Esophagus muscularis mucosa (tissue), 4 donors: ENCODE data around the gene APOO. TPM values are rescaled to one million over a fixed set of nuclear protein-coding genes. Genes with fewer than 3 reads are reported as not detected.
"Not testable (repeated sequence)": the region's sequence is repeated elsewhere in the genome, so short reads cannot be mapped to it uniquely, and the experiment has no call there.

Source experiments
- DNase-seq: peaks from one replicate; pipeline ENCODE4 v3.0.0-alpha.2; 2017; ENCODE audit errors: extremely low spot score
- H3K27ac ChIP-seq, 4 donors: fragments of 200-600 bp; sonication (generic); replicated peaks in 1 of 4; 1 replicate in 3 of 4; 2 replicates in 1 of 4; pipeline ENCODE4 v1.5.1; 2016 to 2019; ENCODE audit warnings: mild to moderate bottlenecking in 1 of 4
- H3K27me3 ChIP-seq, 4 donors: fragments of 200-600 bp; sonication (generic); one replicate each; pipeline versions ENCODE4 v1.5.1 to v1.6.0; 2016 to 2019
- H3K36me3 ChIP-seq, 4 donors: fragments of 200-600 bp; sonication (generic); one replicate each; pipeline ENCODE4 v1.5.1; 2016 to 2019
- H3K4me1 ChIP-seq, 4 donors: fragments of 200-600 bp; sonication (generic); one replicate each; pipeline ENCODE4 v1.5.1; 2016 to 2019
- H3K4me3 ChIP-seq, 4 donors: fragments of 200-600 bp; sonication (generic); 1 replicate in 2 of 4; 2 replicates in 2 of 4; pipeline ENCODE4 v1.5.1; 2016 to 2019; ENCODE audit warnings: mild to moderate bottlenecking in 4 of 4, moderate library complexity in 1 of 4
- H3K9me3 ChIP-seq, 4 donors: fragments of 200-600 bp; sonication (generic); 1 replicate in 3 of 4; 2 replicates in 1 of 4; pipeline ENCODE4 v1.5.1; 2016 to 2019
- CTCF ChIP-seq, 3 experiments: fragments of 200-600 bp in 2 of 3; fragments of 450-650 bp in 1 of 3; sonication (generic) in 2 of 3; IDR thresholded peaks; one replicate each; pipeline ENCODE4 v1.5.1; 2017 to 2019; ENCODE audit warnings: antibody characterized with exemption in 3 of 3, mild to moderate bottlenecking in 2 of 3, moderate library complexity in 1 of 3
- EP300 ChIP-seq: sonication (generic); formaldehyde crosslinking; IDR thresholded peaks from one replicate; pipeline ENCODE4 v1.6.1; 2017; ENCODE audit warnings: antibody characterized with exemption
- POLR2A ChIP-seq: fragments of 450-650 bp; IDR thresholded peaks from one replicate; pipeline ENCODE4 v1.6.1; 2017; ENCODE audit warnings: antibody characterized with exemption, moderate library complexity, mild to moderate bottlenecking, low read depth
- POLR2AphosphoS5 ChIP-seq, 2 donors: sonication (generic); formaldehyde crosslinking; IDR thresholded peaks; one replicate each; pipeline ENCODE4 v1.6.1; 2017; ENCODE audit warnings: antibody characterized with exemption in 2 of 2
- WGBS: methylation state at CpG from one replicate; pipeline ENCODE4 v1.1.5; 2018; 5-methylcytosine and 5-hydroxymethylcytosine counted together
- intact Hi-C: fragments of 100-400 bp; cut with DNase I; formaldehyde crosslinking; loops from one replicate; pipeline ENCODE4 v1.15.1; 2023
- total RNA-seq, 4 donors: library from RNA; depleted of rRNA; stranded (reverse); fragments of >200 nt; gene quantifications; one replicate each; pipeline versions ENCODE4 v1.1.0 to v1.2.1, GENCODE V29; 2016

Gene APOO
- total RNA-seq, 4 donors from 2014 or later = 7.5 to 10.2 (median 9.5) TPM

- DNase-seq = no peak
- intact Hi-C loops = no loop called here
- Histone ChIP-seq H3K27ac (no peak overlapping the region), H3K36me3 (peaks cover 0 to 2% (median 0%) of the 10 kb centered on the region in 4 donors), H3K4me1 (no peaks in the 10 kb centered on the region), H3K9me3 (no peaks in the 10 kb centered on the region), H3K27me3 (no peaks in the 10 kb centered on the region), H3K4me3 (no peak overlapping the region)
- TF ChIP-seq CTCF (IDR thresholded peaks at IDR 0.05) = no peak
- TF ChIP-seq POLR2A = no peak
- no peak for TF ChIP-seq POLR2AphosphoS5 (IDR thresholded peaks at IDR 0.05)
- TF ChIP-seq EP300 = no peak
- WGBS = 89% methylated on average over 6 of the region's 6 CpGs
Measured at GRCh38 chrX:23861215-23861896, 46.4 kb downstream of the APOO start.

GRCh38 chrX:23859238-23859637 is 48.5 kb downstream of the APOO start:
- H3K4me1 ChIP-seq, DNase-seq, H3K27ac ChIP-seq, H3K27me3 ChIP-seq, H3K36me3 ChIP-seq, intact Hi-C loops, H3K4me3 ChIP-seq, H3K9me3 ChIP-seq: not testable (repeated sequence)
- WGBS = 95% methylated on average over 7 of the region's 7 CpGs

- Histone ChIP-seq H3K36me3 (no peaks in the 10 kb centered on the region), H3K27ac (no peak overlapping the region), H3K27me3 (no peaks in the 10 kb centered on the region), H3K9me3 (no peaks in the 10 kb centered on the region), H3K4me1 (no peaks in the 10 kb centered on the region), H3K4me3 (no peak overlapping the region)
- intact Hi-C loops = no loop called here
- DNase-seq = no peak
- 88% methylated on average over 5 of the region's 5 CpGs for WGBS
- TF ChIP-seq CTCF (IDR thresholded peaks at IDR 0.05) = no peak
- TF ChIP-seq EP300 = no peak
- TF ChIP-seq POLR2AphosphoS5 (IDR thresholded peaks at IDR 0.05) = no peak
- TF ChIP-seq POLR2A = no peak
Measured at GRCh38 chrX:23857935-23858334, 49.8 kb downstream of the APOO start.

GRCh38 chrX:23857363-23857762 is 50.4 kb downstream of the APOO start:
- Histone ChIP-seq H3K4me3 (no peak overlapping the region), H3K36me3 (no peaks in the 10 kb centered on the region), H3K9me3 (no peaks in the 10 kb centered on the region), H3K27me3 (no peaks in the 10 kb centered on the region), H3K4me1 (no peaks in the 10 kb centered on the region), H3K27ac (no peak overlapping the region)
- no peak for DNase-seq
- intact Hi-C loops = no loop called here
- no peak for TF ChIP-seq POLR2AphosphoS5 (IDR thresholded peaks at IDR 0.05)
- TF ChIP-seq CTCF (IDR thresholded peaks at IDR 0.05) = no peak
- TF ChIP-seq POLR2A = no peak
- no peak for TF ChIP-seq EP300

GRCh38 chrX:23855569-23855968 is 52.2 kb downstream of the APOO start:
- no peak overlapping the region for H3K4me3 ChIP-seq
- H3K4me1 ChIP-seq = no peaks in the 10 kb centered on the region
- no peak for DNase-seq
- H3K9me3 ChIP-seq = no peaks in the 10 kb centered on the region
- H3K27ac ChIP-seq = no peak overlapping the region
- no peaks in the 10 kb centered on the region for H3K27me3 ChIP-seq
- no peak for TF ChIP-seq EP300
- TF ChIP-seq POLR2AphosphoS5 (IDR thresholded peaks at IDR 0.05) = no peak
- TF ChIP-seq CTCF (IDR thresholded peaks at IDR 0.05) = no peak
- no peak for TF ChIP-seq POLR2A
- 82% methylated on average over 4 of the region's 4 CpGs for WGBS
- intact Hi-C loops = no loop called here
- no peaks in the 10 kb centered on the region for H3K36me3 ChIP-seq
